Measurements from ENCODE around the gene AVL9.

AVL9 gene

GRCh38 chr7:32582036-32582435 is 86.7 kb downstream of the AVL9 start:
- CTCF ChIA-PET, result no interaction called here

GRCh38 chr7:32583791-32584190 is 88.5 kb downstream of the AVL9 start:
- DNase-seq (ENCODE audit: extremely low spot score), result no peak
- TF ChIP-seq FOXM1 (IDR thresholded peaks at IDR 0.05; ENCODE audit: borderline replicate concordance) (no peak), NFRKB (IDR thresholded peaks at IDR 0.05) (no peak), HDGF (IDR thresholded peaks at IDR 0.05; ENCODE audit: borderline replicate concordance) (no peak), FOXA1 (IDR thresholded peaks at IDR 0.05) (no peak), SP1 (IDR thresholded peaks at IDR 0.05) (no peak), L3MBTL2 (conservative IDR thresholded peaks at IDR 0.05) (no peak), FOXK2 (IDR thresholded peaks at IDR 0.05) (no peak), LEF1 (IDR thresholded peaks at IDR 0.05; ENCODE audit: borderline replicate concordance) (no peak), ZNF384 (IDR thresholded peaks at IDR 0.05) (no peak), TARDBP (IDR thresholded peaks at IDR 0.05) (no peak), BHLHE40 (IDR thresholded peaks at IDR 0.05; ENCODE audit: borderline replicate concordance) (no peak), ELF4 (IDR thresholded peaks at IDR 0.05) (no peak)
- POLR2A ChIA-PET, result no interaction called here
- CTCF ChIA-PET, result no interaction called here

More at GRCh38 chr7:32582036-32582435, 86.7 kb downstream of the AVL9 start:
- POLR2A ChIA-PET, result no interaction called here
- TF ChIP-seq FOXK2 (IDR thresholded peaks at IDR 0.05) (no peak), LEF1 (IDR thresholded peaks at IDR 0.05; ENCODE audit: borderline replicate concordance) (no peak), PKNOX1 (IDR thresholded peaks at IDR 0.05) (no peak), FOXA1 (IDR thresholded peaks at IDR 0.05) (no peak), ZNF384 (IDR thresholded peaks at IDR 0.05) (no peak), FOXM1 (IDR thresholded peaks at IDR 0.05; ENCODE audit: borderline replicate concordance) (no peak), SP1 (IDR thresholded peaks at IDR 0.05) (no peak), SUZ12 (IDR thresholded peaks at IDR 0.05) (no peak), ELF4 (IDR thresholded peaks at IDR 0.05) (no peak), BHLHE40 (IDR thresholded peaks at IDR 0.05; ENCODE audit: borderline replicate concordance) (no peak), CTBP1 (IDR thresholded peaks at IDR 0.05; ENCODE audit: borderline replicate concordance) (no peak), TARDBP (IDR thresholded peaks at IDR 0.05) (no peak), HDGF (IDR thresholded peaks at IDR 0.05; ENCODE audit: borderline replicate concordance) (no peak), L3MBTL2 (conservative IDR thresholded peaks at IDR 0.05) (no peak), NFRKB (IDR thresholded peaks at IDR 0.05) (no peak), ARNT (IDR thresholded peaks at IDR 0.05) (no peak)
- no peak for DNase-seq (ENCODE audit: extremely low spot score)

GRCh38 chr7:32586291-32587221 is 91.3 kb downstream of the AVL9 start:
- ChIA-PET POLR2A (no interaction called here), CTCF (no interaction called here)
- DNase-seq (ENCODE audit: extremely low spot score), result no peak
- TF ChIP-seq BHLHE40 (IDR thresholded peaks at IDR 0.05; ENCODE audit: borderline replicate concordance) (no peak), LEF1 (IDR thresholded peaks at IDR 0.05; ENCODE audit: borderline replicate concordance) (no peak)

- DNase-seq (ENCODE audit: extremely low spot score), result no peak
- ChIA-PET CTCF (interaction anchor here (0.5 kb wide), 1 partner anchor 1410 kb away, joined by 3 read pairs; no protein-coding TSS in a partner anchor), POLR2A (no interaction called here)
- no peak for TF ChIP-seq SP1 (IDR thresholded peaks at IDR 0.05)
- TF ChIP-seq FOXM1 (IDR thresholded peaks at IDR 0.05; ENCODE audit: borderline replicate concordance), result no peak
- TF ChIP-seq LEF1 (IDR thresholded peaks at IDR 0.05; ENCODE audit: borderline replicate concordance), result no peak
- TF ChIP-seq CTBP1 (IDR thresholded peaks at IDR 0.05; ENCODE audit: borderline replicate concordance), result no peak
- no peak for TF ChIP-seq ARNT (IDR thresholded peaks at IDR 0.05)
- TF ChIP-seq BHLHE40 (IDR thresholded peaks at IDR 0.05; ENCODE audit: borderline replicate concordance), result no peak
- no peak for TF ChIP-seq FOXA1 (IDR thresholded peaks at IDR 0.05)
- no peak for TF ChIP-seq PKNOX1 (IDR thresholded peaks at IDR 0.05)
- TF ChIP-seq L3MBTL2 (conservative IDR thresholded peaks at IDR 0.05), result no peak
- TF ChIP-seq TARDBP (IDR thresholded peaks at IDR 0.05), result no peak
- TF ChIP-seq NFRKB (IDR thresholded peaks at IDR 0.05), result no peak
- TF ChIP-seq ZNF384 (IDR thresholded peaks at IDR 0.05), result no peak
- no peak for TF ChIP-seq SUZ12 (IDR thresholded peaks at IDR 0.05)
Measured at GRCh38 chr7:32587411-32587948, 92.2 kb downstream of the AVL9 start.

GRCh38 chr7:32588657-32589056 is 93.4 kb downstream of the AVL9 start:
- no peak for DNase-seq (ENCODE audit: extremely low spot score)
- no peak for TF ChIP-seq ARNT (IDR thresholded peaks at IDR 0.05)
- no peak for TF ChIP-seq FOXA1 (IDR thresholded peaks at IDR 0.05)
- TF ChIP-seq CTBP1 (IDR thresholded peaks at IDR 0.05; ENCODE audit: borderline replicate concordance), result no peak
- TF ChIP-seq ELF4 (IDR thresholded peaks at IDR 0.05), result no peak
- no peak for TF ChIP-seq SUZ12 (IDR thresholded peaks at IDR 0.05)
- no peak for TF ChIP-seq L3MBTL2 (conservative IDR thresholded peaks at IDR 0.05)
- TF ChIP-seq PKNOX1 (IDR thresholded peaks at IDR 0.05), result no peak
- TF ChIP-seq ZNF384 (IDR thresholded peaks at IDR 0.05), result no peak
- no peak for TF ChIP-seq NFRKB (IDR thresholded peaks at IDR 0.05)
- TF ChIP-seq SP1 (IDR thresholded peaks at IDR 0.05), result no peak
- no peak for TF ChIP-seq LEF1 (IDR thresholded peaks at IDR 0.05; ENCODE audit: borderline replicate concordance)
- no peak for TF ChIP-seq BHLHE40 (IDR thresholded peaks at IDR 0.05; ENCODE audit: borderline replicate concordance)
- TF ChIP-seq FOXM1 (IDR thresholded peaks at IDR 0.05; ENCODE audit: borderline replicate concordance), result no peak
- no peak for TF ChIP-seq TARDBP (IDR thresholded peaks at IDR 0.05)
- no peak for TF ChIP-seq FOXK2 (IDR thresholded peaks at IDR 0.05)
- TF ChIP-seq HDGF (IDR thresholded peaks at IDR 0.05; ENCODE audit: borderline replicate concordance), result no peak
- POLR2A ChIA-PET, result no interaction called here
- CTCF ChIA-PET, result no interaction called here

Measured in HEK293T (cell line).